Limb (tissue), 2 donors: ENCODE results near the gene MAP3K12.

ENCODE experiments used
- DNase-seq, 2 donors: peaks; one replicate each; pipeline ENCODE4 v3.0.0-alpha.2; 2016; ENCODE audit errors: extremely low spot score in 2 of 2

Gene MAP3K12

GRCh38 chr12:53474077-53474476, 25.2 kb downstream of the MAP3K12 start:
- DNase-seq: no peak

- DNase-seq: no peak
Measured at GRCh38 chr12:53472056-53472582, 27.1 kb downstream of the MAP3K12 start.

- DNase-seq: no peak
Measured at GRCh38 chr12:53468282-53468681, 31.0 kb downstream of the MAP3K12 start.

GRCh38 chr12:53467880-53468279, 31.4 kb downstream of the MAP3K12 start:
- no peak for DNase-seq

- no peak for DNase-seq
Measured at GRCh38 chr12:53467082-53467481, 32.2 kb downstream of the MAP3K12 start.

- no peak for DNase-seq
Measured at GRCh38 chr12:53466640-53467039, 32.6 kb downstream of the MAP3K12 start.

GRCh38 chr12:53465679-53466078, 33.6 kb downstream of the MAP3K12 start:
- DNase-seq: no peak

GRCh38 chr12:53464685-53465418, 34.4 kb downstream of the MAP3K12 start:
- DNase-seq: no peak

GRCh38 chr12:53463802-53464560, 35.3 kb downstream of the MAP3K12 start:
- no peak for DNase-seq

- DNase-seq: no peak
Measured at GRCh38 chr12:53462935-53463334, 36.3 kb downstream of the MAP3K12 start.

GRCh38 chr12:53461591-53461990, 37.7 kb downstream of the MAP3K12 start:
- DNase-seq: no peak

GRCh38 chr12:53461059-53461458, 38.2 kb downstream of the MAP3K12 start:
- DNase-seq: no peak

GRCh38 chr12:53459097-53459496, 40.2 kb downstream of the MAP3K12 start:
- DNase-seq: no peak

GRCh38 chr12:53456654-53457366, 42.4 kb downstream of the MAP3K12 start:
- no peak for DNase-seq

GRCh38 chr12:53454707-53455106, 44.6 kb downstream of the MAP3K12 start:
- no peak for DNase-seq

- DNase-seq: no peak
Measured at GRCh38 chr12:53453953-53454640, 45.2 kb downstream of the MAP3K12 start.

- DNase-seq: peak; percentile 62 to 93
Measured at GRCh38 chr12:53452159-53453077, 46.8 kb downstream of the MAP3K12 start.

- DNase-seq: peak; percentile 99 to 100
Measured at GRCh38 chr12:53451661-53452158, 47.5 kb downstream of the MAP3K12 start, which contains the start of gene PCBP2. Gene PCBP2, plus strand, starts transcription at chr12:53452102. Its CDS starts 2,699 bp downstream, at chr12:53454801.

GRCh38 chr12:53450936-53451335, 48.3 kb downstream of the MAP3K12 start:
- DNase-seq: no peak
